ENCODE data around the gene EIF6.

GRCh38 chr20:35327074-35327976, 42.8 kb upstream of the EIF6 start:
- TF ChIP-seq CTCF (IDR thresholded peaks at IDR 0.05) (no peak), EP300 (IDR thresholded peaks at IDR 0.05) (no peak)
